HG03139 (cell line): ENCODE results near the gene LEKR1.
A peak's percentile ranks its signal among the peaks of the same experiment; 100 is the strongest.

Source experiments
- ATAC-seq: cut with Tn5 transposase; IDR thresholded peaks from one replicate; pipeline ENCODE4 v1.9.1; 2021; ENCODE audit not compliant: unreplicated experiment

Gene LEKR1

DNA sequence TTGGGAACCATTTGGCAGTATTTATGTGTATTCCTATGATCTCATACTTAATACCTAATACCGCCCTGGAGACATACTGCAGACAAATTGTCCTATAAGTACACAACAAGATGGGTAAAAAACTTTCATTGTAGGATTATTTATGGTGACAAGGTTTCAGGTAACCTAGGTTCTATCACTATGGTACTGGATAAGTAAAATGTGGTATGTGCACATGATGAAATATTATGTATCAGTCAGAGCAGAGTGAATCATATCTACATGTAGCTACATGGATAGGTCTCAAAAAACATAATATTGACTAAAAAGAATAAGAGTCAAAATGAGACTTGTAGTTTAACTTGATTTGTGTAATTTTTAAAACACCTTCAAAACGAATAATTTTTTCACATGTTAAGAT, 147.8 kb downstream of the LEKR1 start:
- no peak for ATAC-seq

DNA sequence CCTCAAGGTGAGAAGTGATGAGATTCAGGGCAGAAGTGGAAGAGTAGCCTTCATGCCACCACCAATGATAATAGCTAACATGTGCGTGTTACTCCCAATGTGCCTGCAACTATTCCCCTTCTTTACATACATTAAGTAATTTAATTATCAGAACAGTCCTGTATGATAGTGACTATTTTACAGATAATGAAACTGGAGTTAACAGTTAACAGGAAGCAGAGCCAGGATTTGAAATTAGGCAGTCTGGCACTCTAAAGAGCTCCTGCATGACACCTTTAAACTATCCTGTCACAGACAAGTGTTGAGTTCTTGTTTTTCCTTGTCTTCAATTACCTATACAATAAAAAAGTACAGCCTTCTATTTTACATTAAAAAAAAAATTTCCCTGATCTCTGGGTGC, 148.8 kb downstream of the LEKR1 start:
- ATAC-seq: no peak

DNA sequence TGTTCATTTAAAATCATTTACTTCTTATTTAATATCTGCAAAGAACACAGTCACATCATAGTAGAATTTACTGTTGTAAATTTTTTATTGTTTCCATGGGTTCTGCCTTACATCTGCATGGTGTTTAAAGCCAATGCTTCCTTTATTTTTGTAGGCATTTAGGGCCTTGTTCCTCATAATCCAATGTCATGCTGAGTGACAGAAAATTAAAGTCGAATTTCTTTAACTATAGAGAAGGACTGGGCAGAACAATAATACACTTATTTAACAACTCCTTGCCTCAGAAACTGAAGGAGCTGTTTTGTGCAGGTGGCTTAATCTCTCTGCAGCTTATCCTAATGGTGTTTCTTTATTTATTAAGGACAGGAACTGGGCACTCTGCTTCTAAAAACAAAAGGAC, 149.6 kb downstream of the LEKR1 start:
- ATAC-seq: no peak

GRCh38 chr3:156976933-156977332, 150.8 kb downstream of the LEKR1 start:
- no peak for ATAC-seq

DNA sequence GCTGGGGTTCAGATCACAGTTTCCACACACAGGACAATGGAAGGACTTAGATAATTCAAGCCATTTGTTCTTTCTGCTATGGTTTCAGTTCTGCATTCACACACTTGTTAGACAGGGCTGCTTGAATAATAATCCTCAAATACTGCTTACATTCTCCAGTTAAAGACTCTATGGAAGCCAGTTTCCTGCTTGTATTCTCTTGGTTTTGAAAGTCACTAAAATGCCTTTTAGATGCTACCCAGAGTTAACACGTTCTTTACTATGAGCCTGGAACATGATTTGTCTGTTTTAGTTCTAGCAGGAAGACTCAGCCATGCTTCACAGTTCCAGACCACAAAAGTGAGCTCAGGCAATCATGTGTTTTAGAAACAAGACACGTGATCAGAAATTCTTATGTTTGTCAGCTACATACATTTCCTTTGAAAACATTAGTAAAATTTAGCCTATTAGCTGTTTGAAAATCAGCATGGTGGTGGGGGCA, 152.4 kb downstream of the LEKR1 start:
- peak; percentile 91 for ATAC-seq

GRCh38 chr3:156981005-156981404, 154.9 kb downstream of the LEKR1 start:
- no peak for ATAC-seq

DNA sequence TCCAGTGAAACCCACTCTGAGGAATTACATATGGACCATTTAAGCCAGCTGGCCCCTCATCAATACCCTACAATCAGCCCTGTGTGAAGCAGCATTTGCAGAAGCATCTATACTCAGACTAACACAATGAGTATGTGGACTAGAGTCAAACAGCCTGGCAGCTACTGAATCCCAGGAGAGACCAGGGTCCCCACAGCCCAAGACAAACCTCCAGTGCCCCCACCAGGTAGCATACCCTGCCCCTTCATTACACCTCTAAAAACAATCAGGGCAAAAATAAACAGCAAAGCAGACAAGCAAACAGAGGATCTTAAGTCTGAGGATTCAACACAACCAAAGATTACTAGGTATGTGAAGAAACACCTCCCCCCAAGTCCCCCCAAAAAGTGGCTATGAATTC, 157.4 kb downstream of the LEKR1 start:
- ATAC-seq: no peak

DNA sequence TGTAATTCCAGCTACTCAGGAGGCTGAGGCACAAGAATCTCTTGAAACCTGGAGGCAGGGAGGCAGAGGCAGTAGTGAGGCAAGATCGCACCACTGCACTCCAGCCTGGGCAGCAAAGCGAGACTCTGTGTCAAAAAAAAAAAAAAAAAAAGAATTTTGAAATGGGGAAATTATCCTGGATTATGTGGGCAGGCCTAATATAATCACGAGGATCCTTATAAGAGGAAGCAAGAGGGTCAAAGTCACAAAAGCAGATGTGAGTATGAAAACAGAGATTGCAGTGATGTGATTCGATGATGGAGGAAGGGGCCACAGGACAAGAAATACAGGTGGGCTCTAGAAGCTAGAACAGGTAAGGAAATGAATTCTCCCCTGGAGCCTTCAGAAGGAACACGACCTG, 159.6 kb downstream of the LEKR1 start:
- no peak for ATAC-seq

DNA sequence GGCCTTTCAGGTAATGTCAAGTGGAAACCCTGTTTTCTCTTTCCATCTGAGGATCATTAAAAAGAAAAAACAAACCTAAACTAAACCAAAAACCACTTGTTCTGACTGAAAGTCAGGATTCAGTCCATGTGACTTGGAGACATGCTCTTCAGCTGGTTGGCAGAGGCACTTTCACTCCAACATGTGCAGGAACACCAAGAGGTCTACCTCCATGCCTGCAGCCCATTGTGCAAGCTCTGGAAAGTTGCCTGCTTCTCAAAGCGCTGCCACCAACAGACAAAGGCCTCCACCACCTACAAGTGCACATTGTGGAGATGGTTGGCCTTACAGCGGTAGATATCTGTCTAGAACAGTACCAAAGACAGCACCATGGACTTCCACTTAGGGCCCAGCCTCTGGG, 161.8 kb downstream of the LEKR1 start:
- ATAC-seq: no peak

DNA sequence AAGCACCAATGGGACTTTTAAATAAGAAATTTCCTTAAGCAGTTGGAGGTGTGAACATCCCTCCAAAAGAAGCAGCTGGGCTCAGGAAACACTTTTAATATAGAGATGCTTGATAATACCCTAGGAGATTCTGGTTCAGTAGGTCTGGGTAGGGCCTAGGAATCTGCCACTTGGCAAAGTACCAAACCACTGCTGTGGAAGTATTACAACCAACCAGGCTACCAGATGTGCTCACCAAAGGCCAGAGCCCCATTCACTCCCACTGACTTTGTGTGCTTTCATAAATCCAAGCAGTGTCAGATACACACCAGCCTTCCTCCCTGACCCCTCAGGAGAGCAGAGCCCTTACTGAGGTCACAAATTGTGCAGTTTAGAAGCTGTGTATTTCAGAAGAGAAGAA, 171.2 kb downstream of the LEKR1 start:
- ATAC-seq: no peak

GRCh38 chr3:157001221-157001957, 175.2 kb downstream of the LEKR1 start:
- ATAC-seq: no peak

GRCh38 chr3:157021679-157022078, 195.5 kb downstream of the LEKR1 start:
- no peak for ATAC-seq

GRCh38 chr3:157023226-157023625, 197.1 kb downstream of the LEKR1 start:
- ATAC-seq: no peak

DNA sequence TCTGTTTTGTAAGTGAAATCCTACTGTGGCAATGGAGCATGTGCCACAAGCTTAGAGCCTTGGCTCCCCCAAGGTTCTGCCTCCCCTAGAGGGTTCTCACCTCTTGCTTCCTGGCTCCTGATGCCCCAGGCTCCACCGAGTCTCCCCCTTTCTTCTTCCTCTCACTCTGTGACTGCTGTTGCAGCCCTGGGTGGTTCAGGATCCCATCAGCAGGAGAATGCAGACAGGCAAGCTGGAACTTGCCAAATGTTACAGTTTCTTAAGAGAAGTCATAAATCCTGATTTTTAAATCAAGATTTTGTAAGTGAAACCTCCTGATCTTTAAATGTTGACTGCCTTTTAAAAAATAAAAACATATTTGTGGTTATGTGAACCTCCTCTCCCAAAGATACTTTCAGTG, 199.9 kb downstream of the LEKR1 start:
- ATAC-seq: no peak

DNA sequence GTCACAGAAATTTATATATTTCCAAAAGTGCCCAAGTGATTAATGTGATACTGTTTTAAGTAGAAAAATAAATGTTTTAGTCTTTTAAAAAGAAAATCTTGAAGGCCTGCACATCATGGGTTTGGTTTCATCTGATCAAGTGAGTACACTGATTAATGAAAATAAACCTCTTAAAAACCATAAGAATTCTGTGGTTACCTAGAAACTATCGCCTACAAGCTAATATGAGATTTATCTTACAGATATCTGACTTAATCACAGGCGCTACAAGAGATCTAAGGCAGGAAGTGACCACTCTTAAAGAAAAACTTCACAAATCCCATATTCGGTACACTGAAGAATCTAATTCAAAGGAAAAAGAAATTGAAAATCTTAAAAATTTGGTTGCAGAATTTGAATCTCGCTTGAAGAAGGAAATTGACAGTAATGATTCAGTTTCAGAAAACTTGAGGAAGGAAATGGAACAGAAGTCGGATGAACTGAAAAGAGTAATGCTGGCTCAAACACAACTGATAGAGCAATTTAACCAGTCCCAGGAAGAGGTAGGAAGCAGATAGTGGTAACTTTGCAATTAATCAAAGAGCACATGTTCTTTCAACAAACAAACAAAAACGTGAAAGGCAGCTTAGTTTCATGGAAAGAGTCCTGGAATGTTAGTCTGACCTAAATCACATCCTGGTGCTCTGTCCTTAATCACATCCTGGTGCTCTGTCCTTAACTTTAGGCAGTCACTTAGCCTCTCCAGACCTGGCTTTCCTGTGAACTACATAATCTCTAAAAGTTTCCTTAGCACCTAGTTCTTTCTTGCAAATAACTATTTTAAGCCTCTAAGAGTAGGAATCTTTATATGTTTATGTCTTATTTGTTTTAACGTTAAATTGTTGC, 201.9 kb downstream of the LEKR1 start:
- no peak for ATAC-seq

DNA sequence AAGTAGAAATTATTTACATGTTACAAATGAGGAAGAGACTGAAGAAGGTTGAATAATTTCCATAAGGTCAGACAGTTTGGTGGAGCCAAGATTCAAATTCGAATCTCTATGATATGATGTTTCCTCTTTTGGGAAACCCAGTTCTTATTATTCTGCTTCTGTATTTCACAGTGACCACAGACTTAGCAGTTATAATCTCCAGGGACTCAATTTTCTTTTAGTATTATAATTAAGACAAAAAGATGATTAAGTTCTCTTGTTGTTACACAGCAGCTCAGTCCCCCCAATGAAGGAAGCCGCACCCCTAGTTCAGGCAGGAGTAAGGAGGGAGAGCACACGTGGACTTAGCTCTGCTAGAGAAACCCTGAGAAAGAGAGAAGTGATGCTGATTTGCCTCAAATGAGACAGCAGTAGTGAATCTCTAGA, 203.2 kb downstream of the LEKR1 start:
- no peak for ATAC-seq

DNA sequence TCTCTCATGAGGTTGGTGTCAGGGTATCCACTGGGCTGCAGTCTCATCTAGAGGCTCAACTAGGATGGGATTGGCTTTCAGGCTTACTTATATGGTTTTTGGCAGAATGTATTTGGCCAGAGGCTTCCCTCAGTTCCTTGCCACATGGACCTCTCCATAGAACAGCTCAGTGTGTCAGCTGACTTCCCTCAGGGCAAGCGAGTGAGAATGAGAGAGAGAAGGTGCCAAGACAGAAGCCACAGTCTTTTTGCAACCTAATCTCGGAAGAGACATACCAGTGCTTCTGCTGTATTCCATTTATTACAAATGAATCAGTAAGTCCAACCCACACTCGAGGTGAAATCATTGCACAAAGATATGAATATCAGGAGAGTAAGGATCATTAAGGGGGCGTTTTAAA, 204.6 kb downstream of the LEKR1 start:
- no peak for ATAC-seq

DNA sequence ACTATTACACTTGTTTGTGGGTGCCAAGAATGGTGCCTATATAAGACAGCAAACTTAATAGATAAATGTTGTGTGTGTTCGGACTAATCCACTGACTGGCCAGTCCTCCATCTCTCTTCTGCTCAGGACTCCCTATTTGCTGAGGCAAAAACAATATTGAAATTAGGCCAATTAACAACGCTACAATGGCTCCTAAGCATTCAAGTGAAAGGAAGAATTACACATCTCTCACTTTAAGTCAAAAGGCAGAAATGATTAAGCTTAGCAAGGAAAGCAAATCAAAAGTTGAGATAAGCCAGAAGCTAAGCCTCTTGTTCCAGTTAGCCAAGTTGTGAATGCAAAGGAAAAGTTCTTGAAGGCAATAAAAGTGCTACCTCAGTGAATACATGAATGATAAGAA, 206.8 kb downstream of the LEKR1 start:
- ATAC-seq: no peak

- no peak for ATAC-seq
Measured at GRCh38 chr3:157040456-157040855, 214.3 kb downstream of the LEKR1 start.

GRCh38 chr3:157042226-157042625, 216.1 kb downstream of the LEKR1 start:
- no peak for ATAC-seq

DNA sequence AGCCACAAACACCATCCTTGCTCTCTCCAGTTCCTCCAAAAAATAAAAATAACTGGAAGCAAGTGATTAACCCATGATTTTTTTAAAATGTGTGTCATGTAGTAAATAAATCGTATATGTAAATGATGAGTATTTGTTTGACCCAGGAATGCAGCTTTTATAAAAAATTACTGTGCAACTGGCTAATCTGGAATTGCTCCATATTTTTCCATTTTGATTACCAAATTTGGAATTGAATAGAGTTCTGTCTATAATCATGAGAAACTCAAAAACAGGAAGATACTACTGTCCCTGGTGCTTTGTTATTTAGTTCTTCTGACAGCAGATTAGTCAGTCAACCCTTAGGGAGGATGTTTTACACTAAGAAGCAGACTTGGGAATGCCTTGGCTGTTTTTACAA, 217.6 kb downstream of the LEKR1 start:
- ATAC-seq: no peak

GRCh38 chr3:157045238-157045850, 219.2 kb downstream of the LEKR1 start:
- no peak for ATAC-seq
